HG03575 (cell line): ENCODE data around the gene LSM5.
A peak's percentile ranks its signal among the peaks of the same experiment; 100 is the strongest.

ENCODE experiments used
- ATAC-seq: cut with Tn5 transposase; IDR thresholded peaks from one replicate; pipeline ENCODE4 v1.9.1; 2021; ENCODE audit not compliant: unreplicated experiment, insufficient number of reproducible peaks, low FRiP score; ENCODE audit errors: extremely low read depth

The LSM5 gene

DNA sequence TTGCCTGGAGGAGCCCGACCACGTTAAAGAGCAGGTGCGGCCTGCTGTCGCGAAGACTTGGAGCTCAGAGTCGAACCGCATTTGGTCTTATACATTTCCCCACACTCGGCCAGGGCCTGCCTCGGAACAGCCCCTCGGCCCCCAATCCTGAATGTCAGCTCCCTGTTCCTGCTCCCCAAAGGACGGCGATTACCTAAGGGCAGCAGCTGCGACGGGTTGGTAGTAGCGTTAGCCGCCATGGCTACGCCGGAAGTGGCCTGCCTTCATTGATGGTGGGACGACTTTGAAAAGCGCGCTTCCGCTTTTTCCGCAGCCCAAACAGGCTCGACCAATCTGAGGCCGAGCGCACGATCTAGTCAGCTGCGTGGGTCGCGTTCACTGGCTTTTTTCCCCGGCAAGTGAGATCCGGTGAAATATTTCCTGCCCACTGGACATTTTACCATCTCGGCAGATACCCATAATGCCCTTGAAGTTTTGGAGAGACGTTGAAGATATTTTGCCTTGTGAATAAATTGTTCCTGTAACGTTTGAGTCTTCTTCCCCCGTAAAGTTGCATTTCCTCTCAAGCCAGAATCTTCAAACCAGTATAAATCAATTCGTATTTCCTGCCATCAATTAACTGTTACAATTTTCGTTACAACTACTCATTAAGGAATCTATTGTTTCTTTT lies at the start of gene LSM5:
TSS of gene LSM5 (minus strand) at position 254 of the 670 bp plus-strand sequence. CDS start at position 239, 15 bp downstream.
- ATAC-seq, result peak; percentile 76

DNA sequence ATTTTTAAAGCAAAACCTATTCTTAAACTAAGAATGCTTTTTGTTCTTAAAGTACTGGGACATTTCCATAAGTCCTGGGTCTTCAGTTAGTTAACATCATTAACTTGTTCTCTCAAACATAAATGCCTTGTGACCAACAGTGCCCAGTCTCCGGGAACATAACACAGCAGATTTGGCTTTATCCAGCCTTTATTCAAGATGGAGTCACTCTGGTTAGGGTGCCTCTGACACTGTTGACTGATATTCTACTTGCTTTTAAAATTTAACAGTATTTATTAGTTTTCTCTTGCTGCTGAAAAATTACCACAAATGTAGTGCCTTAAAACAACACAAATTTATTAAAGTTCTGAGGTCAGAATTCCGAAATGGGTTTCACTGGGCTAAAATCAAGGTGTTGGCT lies 49.2 kb upstream of the LSM5 start:
- ATAC-seq, result no peak

DNA sequence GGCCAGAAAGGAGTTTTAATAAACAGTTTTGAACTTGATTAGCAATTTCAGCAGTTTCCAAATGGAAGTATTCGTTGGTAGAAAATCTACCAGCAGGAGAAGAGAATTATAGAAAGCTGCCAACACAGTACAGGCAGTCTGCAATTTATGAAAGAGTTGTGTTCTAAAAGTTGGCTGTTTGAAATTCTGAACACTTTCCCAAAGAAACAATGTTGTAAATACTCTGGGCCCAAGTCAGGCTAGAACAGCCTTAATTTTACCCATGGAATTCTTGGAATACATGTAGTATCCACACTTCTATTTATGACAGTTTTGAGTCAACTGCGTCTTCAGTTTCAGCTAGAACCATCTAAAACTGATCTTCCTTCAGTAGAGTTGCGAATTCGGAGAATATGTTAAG lies 47.6 kb upstream of the LSM5 start:
- ATAC-seq, result no peak

DNA sequence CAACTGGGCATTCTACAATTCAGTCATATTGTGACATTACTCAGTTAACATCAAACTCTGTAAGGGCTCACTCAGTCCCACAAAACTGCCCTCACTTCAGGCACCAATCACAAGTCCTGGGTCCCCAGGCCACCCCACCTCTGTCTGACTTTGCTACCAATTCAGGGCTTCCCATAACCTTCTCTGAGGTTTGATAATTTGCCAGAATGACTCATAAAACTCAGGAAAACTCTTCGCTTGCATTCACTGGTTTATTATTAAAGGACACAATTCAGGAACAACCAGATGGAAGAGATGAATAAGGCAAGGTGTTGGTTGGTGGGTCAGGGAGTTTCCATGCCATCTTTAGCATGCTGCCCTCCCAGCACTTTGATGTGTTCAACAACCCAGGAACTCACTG lies 46.4 kb upstream of the LSM5 start:
- ATAC-seq, result no peak

DNA sequence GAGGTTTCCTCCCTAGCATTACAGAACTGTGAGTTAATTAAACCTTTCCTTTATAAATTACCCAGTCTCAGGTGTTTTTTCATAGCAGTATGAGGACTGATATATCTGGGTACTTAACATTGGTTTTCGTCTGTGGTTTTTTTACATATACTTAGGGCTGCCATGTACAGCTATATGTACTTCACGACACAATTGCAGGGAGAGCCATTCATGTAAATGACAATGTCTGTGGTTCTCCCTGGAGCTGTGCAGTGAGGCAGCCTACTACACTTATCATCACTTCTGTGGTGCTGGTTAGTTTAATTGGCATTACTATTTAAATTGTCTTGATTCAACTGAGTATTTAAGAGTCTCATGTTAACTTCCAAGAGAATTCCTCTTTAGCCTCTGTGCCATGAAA lies 45.8 kb upstream of the LSM5 start:
- ATAC-seq, result no peak

DNA sequence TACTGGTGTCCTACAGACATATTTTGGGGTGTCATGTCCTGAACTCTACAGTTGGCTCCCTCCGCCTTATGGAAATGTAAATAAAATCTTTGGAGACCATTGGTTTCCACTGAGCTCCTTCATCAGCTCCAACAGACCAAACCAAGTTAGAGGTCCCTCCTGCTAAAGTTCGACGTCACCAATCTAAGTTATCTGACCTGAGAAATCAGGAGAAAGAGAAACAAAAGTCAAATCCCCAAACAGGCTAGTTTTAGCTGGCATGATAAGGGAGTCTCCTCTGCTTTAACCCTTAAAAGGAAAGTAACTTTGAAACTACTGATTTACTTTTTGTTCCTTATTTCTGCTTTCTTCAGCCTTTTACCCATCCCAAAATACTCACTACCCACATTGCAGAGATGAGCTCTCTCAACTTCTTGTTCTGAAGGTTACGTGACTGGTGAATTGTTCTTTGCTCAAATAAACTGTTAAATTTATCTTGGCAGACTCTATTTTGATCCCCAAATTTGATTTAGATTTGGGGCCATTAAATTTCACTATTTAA lies 45.1 kb upstream of the LSM5 start:
- ATAC-seq, result no peak

DNA sequence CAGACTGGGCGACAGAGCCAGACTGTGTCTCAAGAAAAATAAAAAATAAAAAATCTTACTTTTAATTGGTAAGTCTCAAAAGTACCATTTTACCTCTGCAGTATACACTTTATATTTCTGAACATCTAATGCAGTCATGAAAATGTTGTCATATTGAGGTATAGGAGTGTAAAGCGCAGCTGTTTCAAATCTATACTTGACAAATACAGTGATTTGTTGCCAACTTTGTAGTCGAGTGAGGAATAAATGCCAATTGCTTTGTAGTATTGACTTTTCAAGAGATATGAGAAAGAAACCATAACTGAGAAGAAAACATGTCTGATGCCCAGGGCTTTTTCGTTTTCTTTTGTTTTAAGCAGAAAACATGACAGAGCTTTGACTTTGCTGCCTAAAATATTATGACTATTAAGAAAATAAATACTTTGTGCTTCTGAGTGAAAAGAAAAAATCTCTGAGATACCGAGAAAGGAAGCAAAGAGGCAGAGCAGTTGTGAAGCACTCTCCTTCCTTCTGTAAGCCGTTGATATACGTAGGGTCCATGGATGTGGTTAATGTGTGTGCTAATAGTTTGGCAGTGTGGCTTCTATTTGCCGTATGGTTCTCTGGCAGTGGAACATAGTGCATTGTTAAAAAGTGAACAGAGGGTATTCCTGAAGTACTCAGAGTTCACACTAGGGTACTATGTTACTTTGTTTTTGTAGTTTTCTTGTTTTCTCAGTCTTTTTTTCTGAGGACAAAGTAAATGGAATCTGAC lies 43.3 kb upstream of the LSM5 start:
- no peak for ATAC-seq

DNA sequence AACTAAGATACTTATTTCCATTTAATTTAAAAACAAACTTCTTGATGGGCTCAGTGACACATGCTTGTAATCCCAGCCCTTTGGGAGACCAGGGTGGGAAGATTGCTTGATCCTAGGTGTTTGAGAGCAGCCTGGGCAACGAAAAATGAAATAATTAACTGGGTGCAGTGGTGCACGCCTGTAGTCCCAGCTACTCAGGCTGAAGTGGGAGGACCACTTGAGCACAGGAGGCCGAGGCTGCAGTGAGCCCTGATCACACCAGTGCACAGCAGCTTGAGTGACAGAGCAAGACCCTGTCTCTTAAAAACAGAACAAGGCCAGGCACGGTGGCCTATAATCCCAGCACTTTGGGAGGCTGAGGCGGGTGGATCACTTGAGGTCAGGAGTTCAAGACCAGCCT lies 42.5 kb upstream of the LSM5 start:
- ATAC-seq, result no peak

DNA sequence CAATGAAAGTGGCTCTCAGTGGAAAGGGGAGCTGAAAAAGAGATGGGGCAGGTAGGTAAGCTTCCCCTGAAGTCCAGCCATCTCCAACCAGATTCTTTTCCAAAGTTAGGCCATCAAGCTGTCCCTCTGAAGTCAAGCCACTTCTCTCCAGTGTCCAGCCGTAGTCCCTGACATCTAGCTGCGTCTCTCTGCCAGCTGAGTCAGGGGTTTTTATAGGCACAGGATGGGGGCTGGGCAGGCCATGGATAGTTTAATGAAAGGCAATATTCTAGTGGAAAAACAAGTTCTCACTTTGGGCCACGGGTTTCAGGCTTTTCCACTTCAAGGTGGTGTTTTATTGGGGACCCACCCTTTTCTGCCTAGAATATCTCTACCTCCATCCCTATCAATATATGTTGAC lies 41.9 kb upstream of the LSM5 start:
- ATAC-seq, result no peak

DNA sequence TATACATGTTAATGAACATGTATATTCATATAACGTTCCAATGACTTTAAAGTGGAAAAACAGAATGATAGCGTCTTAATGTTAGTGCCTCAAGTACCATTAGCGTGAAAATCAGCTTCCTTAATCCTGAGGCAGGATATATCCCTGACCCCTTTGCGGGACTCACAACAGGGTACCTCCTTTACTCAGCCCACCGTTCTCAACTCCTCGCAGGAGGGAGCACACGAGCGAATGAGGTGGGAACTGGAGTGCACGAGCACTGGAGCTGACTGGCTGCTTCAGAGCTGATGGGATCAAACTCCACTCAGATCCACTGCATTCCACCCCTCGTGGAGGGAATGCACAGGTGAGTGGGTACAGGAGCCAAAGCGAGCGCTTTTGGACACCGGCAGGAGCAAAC lies 41.2 kb upstream of the LSM5 start:
- no peak for ATAC-seq

DNA sequence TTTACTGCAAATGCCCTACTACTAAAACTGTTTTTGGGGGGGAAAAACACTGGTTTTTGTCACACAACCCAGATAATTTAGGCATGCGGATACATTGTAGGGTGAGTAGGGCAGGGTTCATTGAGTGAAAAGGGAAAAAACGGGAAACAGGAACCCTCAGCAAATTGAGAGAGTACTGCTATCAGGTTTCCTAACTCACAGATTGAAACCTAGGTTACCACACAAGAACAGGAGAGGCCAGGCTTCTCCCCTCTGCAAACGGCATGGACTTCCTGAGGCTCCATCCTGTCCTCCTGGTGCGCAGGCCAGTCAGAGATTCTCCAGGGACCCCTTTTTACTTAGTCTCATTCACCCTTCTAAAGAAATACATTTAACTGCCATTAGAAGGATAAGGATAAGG lies 35.7 kb upstream of the LSM5 start:
- no peak for ATAC-seq

DNA sequence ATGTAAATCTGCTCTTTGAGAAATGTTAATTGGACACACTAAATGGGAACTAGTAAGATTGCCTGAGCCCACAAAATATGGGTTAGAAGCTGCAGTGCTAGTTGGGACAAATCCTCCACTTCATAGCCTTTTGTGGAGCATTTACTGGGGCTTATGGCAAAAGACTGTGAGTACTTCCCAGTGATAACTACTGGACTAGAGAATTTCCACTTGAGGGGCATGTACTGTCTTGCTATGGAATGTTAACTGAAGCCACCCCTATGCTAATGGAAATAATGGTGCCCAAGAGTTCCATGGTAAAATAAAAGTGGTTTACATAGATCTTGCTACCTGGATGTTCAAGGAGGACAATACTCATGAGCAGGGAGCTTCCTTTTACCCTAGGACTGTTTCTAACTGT lies 34.5 kb upstream of the LSM5 start:
- ATAC-seq, result no peak

DNA sequence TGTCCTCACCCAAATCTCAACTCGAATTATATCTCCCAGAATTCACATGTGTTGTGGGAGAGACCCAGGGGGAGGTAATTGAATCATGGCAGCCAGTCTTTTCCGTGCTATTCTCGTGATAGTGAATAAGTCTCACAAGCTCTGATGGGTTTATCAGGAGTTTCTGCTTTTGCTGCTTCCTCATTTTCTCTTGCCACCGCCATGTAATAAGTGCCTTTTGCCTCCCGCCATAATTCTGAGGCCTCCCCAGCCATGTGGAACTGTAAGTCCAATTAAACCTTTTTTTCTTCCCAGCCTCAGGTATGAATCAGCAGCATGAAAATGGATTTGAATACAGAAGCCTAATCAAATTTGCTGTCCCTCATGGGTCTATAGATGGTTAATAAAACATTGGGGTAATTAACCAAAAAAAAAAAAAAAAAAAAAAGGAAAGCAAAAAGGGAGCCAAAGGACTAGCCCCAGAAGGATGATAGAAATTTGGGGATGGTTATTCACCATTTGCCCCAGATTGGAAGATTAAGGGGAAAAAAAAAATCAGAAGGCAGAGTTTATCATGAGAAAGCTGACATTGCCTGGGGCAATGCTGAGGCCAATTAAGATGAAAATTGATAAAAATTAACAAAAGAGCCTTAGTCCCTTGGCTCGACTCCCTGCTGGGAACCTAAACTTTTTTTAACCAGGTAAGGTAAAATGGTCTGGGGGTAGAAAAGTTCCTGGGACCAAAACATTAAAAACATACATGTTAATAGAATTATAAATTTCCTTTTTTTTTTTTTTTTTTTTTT lies 32.8 kb upstream of the LSM5 start:
- no peak for ATAC-seq

DNA sequence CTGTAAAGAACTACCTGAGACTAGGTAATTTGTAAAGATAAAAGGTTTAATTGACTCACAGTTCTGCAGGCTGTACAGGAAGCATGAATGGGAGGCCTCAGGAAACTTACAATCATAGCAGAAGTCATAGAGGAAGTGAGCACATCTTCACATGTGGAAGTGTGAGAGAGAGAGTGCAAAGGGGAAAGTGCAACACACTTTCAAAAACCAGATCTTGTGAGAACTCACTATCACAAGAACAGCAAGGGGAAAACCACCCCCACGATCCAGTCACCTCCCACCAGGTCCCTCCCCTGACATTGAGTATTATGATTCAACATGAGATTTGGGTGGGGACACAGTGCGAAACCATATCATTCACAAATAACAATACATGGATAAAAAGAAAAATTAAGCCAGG lies 29.6 kb upstream of the LSM5 start:
- ATAC-seq, result no peak

DNA sequence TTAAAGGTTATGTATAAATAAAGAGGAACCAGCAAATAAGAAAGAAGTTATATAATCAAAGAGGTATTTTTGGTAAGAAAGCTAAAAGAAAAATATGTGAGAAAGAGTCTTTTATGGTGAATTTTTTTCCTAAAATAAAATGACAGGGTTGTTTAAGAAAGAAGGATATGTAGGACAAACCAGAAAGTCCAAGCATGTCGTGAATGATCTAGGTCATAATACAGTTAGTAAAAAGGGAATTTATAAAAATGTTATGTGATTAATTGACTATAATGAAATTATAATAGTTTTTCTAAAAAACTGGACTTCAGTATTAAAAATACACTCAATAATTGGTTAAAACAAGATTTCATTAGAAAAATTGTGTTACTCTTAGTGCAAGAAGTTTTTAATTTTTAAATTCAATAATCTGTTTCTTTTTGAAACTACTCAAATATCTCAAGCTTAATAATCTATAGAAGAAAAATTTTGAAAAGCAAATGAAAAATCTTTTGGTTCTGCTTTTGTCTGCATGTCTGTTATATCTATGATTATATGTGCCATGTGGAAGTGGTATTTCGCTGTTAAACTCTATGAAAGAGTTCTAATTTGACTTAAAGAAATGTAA lies 28.5 kb upstream of the LSM5 start:
- ATAC-seq, result no peak

DNA sequence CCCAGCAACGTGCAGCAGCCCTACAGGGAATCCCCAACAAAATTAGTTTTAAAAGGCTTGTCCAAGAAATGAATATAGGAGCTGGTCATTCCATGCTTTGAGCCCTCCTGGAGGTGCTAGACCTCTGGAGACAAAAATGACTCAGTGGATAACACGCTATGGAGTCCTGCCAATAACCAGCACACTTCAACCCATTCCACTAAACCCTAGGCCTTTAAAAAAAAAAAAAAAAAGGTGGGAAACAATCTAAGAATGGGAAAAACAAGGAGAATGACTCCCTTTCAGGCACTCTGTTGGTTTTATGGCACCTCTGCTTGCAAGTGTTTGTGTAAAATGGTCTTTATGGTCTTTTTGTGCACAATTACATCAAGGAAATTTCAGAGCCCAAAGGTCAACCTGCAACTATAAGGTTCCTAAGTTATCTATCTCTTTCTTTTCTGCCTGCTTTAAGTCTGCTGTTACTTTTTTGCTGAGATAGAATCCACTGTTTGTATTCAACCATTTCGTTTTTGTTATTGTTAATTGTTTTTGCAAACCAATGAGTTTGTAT lies 26.4 kb upstream of the LSM5 start:
- no peak for ATAC-seq

DNA sequence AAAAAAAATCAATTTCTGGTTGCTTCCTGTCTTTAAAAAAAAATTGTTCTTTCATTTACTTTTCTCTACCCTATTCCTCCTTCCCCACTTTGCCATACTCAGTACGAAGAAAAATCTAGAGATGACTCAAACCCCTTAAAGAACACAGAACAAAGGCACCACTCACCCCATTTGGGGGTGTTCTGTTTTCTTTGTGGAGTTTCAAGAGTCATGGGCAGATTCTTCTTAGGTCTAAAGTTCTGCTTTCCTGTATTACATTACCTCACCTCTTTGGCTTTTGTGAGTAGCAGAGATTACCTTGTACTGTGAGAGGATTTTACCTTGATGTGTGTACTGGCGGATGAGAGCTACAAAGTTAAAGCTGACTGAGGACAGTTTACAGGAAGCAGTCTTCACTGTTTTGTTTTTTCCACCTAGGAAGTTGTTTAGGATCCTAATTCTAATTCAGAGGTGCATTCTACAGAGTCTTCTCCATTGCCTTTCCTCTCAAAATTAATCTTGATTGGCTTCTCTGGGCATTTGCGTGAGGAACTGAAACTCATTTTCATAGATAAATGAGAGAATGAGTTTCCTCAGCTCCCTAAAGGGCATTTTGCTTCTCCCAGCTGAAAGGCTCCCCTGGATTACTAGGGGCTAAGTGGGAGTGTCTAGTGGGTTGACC lies 25.8 kb upstream of the LSM5 start:
- ATAC-seq, result peak; percentile 95

DNA sequence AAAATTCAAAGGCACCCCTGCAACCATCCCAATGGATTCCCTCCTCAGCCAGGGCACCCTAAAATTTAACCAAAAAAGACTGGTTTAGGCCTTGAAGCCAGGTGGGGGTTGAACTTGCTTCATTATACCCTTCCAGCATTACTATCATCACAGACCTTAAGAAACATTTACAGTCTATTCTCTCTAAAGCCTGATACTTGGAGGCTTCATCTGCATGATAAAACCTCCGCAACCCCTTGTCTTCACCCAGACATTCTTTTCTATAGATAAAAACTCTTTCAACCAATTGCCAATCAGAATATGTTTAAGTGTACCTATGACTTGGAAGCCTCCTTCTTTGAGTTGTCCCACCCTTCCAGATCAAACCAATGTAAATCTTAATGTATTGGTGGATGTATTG lies 23.0 kb upstream of the LSM5 start:
- no peak for ATAC-seq

DNA sequence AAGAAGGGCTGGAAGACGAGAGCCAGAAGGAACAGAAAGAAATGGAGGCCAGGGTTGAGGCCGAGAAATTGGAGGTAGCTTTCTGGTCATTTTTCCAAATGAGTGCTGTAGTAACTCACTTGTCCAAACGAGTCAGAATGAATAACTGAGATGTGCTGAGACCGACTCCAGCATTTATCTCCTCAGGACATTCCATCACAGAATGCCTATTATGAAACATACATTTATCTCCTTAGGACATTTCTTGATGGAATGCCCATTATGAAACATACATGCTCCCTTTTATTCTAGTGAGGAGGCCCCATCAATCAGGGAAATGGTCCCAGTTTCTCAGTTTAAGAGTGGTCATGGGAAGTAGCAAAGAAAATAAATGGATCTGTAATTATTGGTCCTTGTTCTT lies 21.6 kb upstream of the LSM5 start:
- ATAC-seq, result no peak
